IMR-90 (cell line): ENCODE measurements around the gene TACR2. TPM values are rescaled to one million over a fixed set of nuclear protein-coding genes. Genes with fewer than 3 reads are reported as not detected.

ENCODE experiments used
- ATAC-seq: fragments of 200-7000 bp; cut with Tn5 transposase; 2 replicates; pipeline ENCODE4 v1.9.1; 2020; ENCODE audit warnings: low read depth, mild to moderate bottlenecking, moderate library complexity
- BruUV-seq: library from RNA; stranded (reverse); fragments of 400-500 nt; replicated peaks from 2 replicates; lab custom pipeline; 2021; lab: Mats Ljungman, UMichigan
- CTCF ChIA-PET: fragments of 300-600 bp; formaldehyde crosslinking; extraction: SDS; loops from one replicate; lab custom pipeline; 2021; ENCODE audit warnings: antibody characterized with exemption; lab: Yijun Ruan, JAX
- POLR2A ChIA-PET: fragments of 300-600 bp; sonication (Branson Sonifier 250); formaldehyde crosslinking; loops from one replicate; lab custom pipeline; 2022; ENCODE audit warnings: antibody characterized with exemption; ENCODE audit not compliant: unreplicated experiment; lab: Charles Lee
- DNase-seq: peaks from one replicate; pipeline ENCODE4 v3.0.0; 2013
- H2AFZ ChIP-seq: replicated peaks from 2 replicates; pipeline ENCODE3; 2013; ENCODE audit warnings: low read length, mild to moderate bottlenecking; ENCODE audit not compliant: poor library complexity
- H2AK5ac ChIP-seq: 2 replicates; pipeline ENCODE4 v1.6.1; 2013; ENCODE audit warnings: low read depth, low read length, inconsistent platforms
- H2AK9ac ChIP-seq: replicated peaks from 2 replicates; pipeline ENCODE3; 2013; ENCODE audit warnings: mild to moderate bottlenecking, low read depth, low read length, moderate library complexity; ENCODE audit not compliant: poor library complexity
- H2BK120ac ChIP-seq: 2 replicates; pipeline ENCODE4 v1.6.1; 2013; ENCODE audit warnings: low read depth, low read length, inconsistent platforms
- H2BK15ac ChIP-seq: 3 replicates; pipeline ENCODE4 v1.6.1; 2013; ENCODE audit warnings: low read depth, low read length, inconsistent platforms
- H2BK20ac ChIP-seq: 2 replicates; pipeline ENCODE4 v1.6.1; 2013; ENCODE audit warnings: low read depth, mild to moderate bottlenecking, inconsistent platforms, low read length, moderate library complexity
- H2BK5ac ChIP-seq: 2 replicates; pipeline ENCODE4 v1.6.1; 2013; ENCODE audit warnings: mild to moderate bottlenecking, low read depth, low read length, inconsistent platforms; ENCODE audit not compliant: poor library complexity, severe bottlenecking
- H3K14ac ChIP-seq: replicated peaks from 2 replicates; pipeline ENCODE4 v1.6.1; 2013; ENCODE audit warnings: low read depth, low read length, inconsistent platforms
- H3K18ac ChIP-seq: 2 replicates; pipeline ENCODE4 v1.6.1; 2013; ENCODE audit warnings: low read depth, low read length, control low read depth
- H3K23ac ChIP-seq: 2 replicates; pipeline ENCODE4 v1.6.1; 2013; ENCODE audit warnings: low read depth, low read length, inconsistent platforms
- H3K27ac ChIP-seq: 2 replicates; pipeline ENCODE4 v1.5.1; 2013; ENCODE audit warnings: mild to moderate bottlenecking, control low read depth, low read length; ENCODE audit not compliant: insufficient read depth
- H3K27me3 ChIP-seq: 2 replicates; pipeline ENCODE4 v1.6.1; 2013; ENCODE audit warnings: low read length; ENCODE audit not compliant: control insufficient read depth, insufficient read depth
- H3K36me3 ChIP-seq: 2 replicates; pipeline ENCODE4 v1.6.1; 2013; ENCODE audit warnings: low read length, mixed read lengths; ENCODE audit not compliant: control insufficient read depth, insufficient read depth
- H3K4ac ChIP-seq: 2 replicates; pipeline ENCODE4 v1.6.1; 2013; ENCODE audit warnings: low read depth, low read length, inconsistent platforms
- H3K4me1 ChIP-seq: 2 replicates; pipeline ENCODE4 v1.6.1; 2013; ENCODE audit warnings: low read length, mixed read lengths; ENCODE audit not compliant: control insufficient read depth, insufficient read depth
- H3K4me2 ChIP-seq: 2 replicates; pipeline ENCODE4 v1.6.1; 2013; ENCODE audit warnings: low read depth, mild to moderate bottlenecking, control low read depth, low read length, moderate library complexity
- H3K4me3 ChIP-seq: 2 replicates; pipeline ENCODE4 v1.5.1; 2013; ENCODE audit warnings: low read depth, mild to moderate bottlenecking, control low read depth, low read length, moderate library complexity; ENCODE audit not compliant: insufficient read depth
- H3K56ac ChIP-seq: 2 replicates; pipeline ENCODE4 v1.6.1; 2013; ENCODE audit warnings: low read length, inconsistent platforms; ENCODE audit not compliant: insufficient read depth; ENCODE audit errors: extremely low read depth
- H3K79me1 ChIP-seq, 2 experiments: 2 replicates each; pipeline ENCODE4 v1.6.1; 2013; ENCODE audit warnings: low read length in 2 of 2, inconsistent platforms in 1 of 2, low read depth in 1 of 2
- H3K9ac ChIP-seq: 2 replicates; pipeline ENCODE4 v1.6.1; 2013; ENCODE audit warnings: low read depth, low read length, control low read depth
- H3K9me1 ChIP-seq: 2 replicates; pipeline ENCODE4 v1.6.1; 2013; ENCODE audit warnings: low read length, inconsistent platforms; ENCODE audit not compliant: insufficient read depth
- H3K9me3 ChIP-seq: 2 replicates; pipeline ENCODE4 v1.6.1; 2013; ENCODE audit warnings: low read length; ENCODE audit not compliant: control insufficient read depth, insufficient read depth
- H4K20me1 ChIP-seq: 2 replicates; pipeline ENCODE4 v1.6.1; 2013; ENCODE audit warnings: low read length, inconsistent platforms; ENCODE audit not compliant: insufficient read depth
- H4K5ac ChIP-seq: 2 replicates; pipeline ENCODE4 v1.6.1; 2013; ENCODE audit warnings: mild to moderate bottlenecking, low read depth, low read length, control low read depth
- H4K8ac ChIP-seq, 2 experiments: 2 replicates each; pipeline ENCODE4 v1.6.1; 2013; ENCODE audit warnings: low read depth in 2 of 2, low read length in 2 of 2, control low read depth in 1 of 2, inconsistent platforms in 1 of 2
- H4K91ac ChIP-seq: 2 replicates; pipeline ENCODE4 v1.6.1; 2013; ENCODE audit warnings: low read depth, low read length, inconsistent platforms; ENCODE audit not compliant: insufficient read depth
- CEBPB ChIP-seq: IDR thresholded peaks from 2 replicates; pipeline ENCODE4 v1.6.1; 2012; ENCODE audit warnings: low read depth, low read length, improper control_type of control experiment
- MAZ ChIP-seq: IDR thresholded peaks from 2 replicates; pipeline ENCODE4 v1.6.1; 2012; ENCODE audit warnings: low read depth, mild to moderate bottlenecking, low read length, improper control_type of control experiment, moderate library complexity, borderline replicate concordance
- WGBS, 2 experiments: methylation state at CpG; one replicate each; pipeline versions ENCODE4 v1.1.5 to v1.1.7; 2013; ENCODE audit warnings: missing lambda C conversion rate in 2 of 2; ENCODE audit not compliant: insufficient read length in 1 of 2; ENCODE audit errors: extremely low coverage in 2 of 2; 5-methylcytosine and 5-hydroxymethylcytosine counted together
- dilution Hi-C: fragments of 300-500 bp; cut with HindIII; formaldehyde crosslinking; loops from one replicate; pipeline ENCODE4 v1.14.3; 2018; ENCODE audit warnings: low sequenced_read_pairs; ENCODE audit not compliant: unreplicated experiment
- in situ Hi-C: fragments of 300-500 bp; cut with MboI; formaldehyde crosslinking; loops from 3 replicates; pipeline ENCODE4 v1.14.3; 2019; ENCODE audit warnings: low sequenced_read_pairs, inconsistent platforms, mixed read lengths
- intact Hi-C: fragments of 100-400 bp; cut with micrococcal nuclease; formaldehyde crosslinking; loops from 2 replicates; pipeline ENCODE4 v1.10.0; 2022
- polyA plus RNA-seq, 3 experiments: library from polyadenylated mRNA; depleted of rRNA; stranded (reverse); fragments of >200 nt; gene quantifications; 2 replicates each; pipeline ENCODE4 v1.2.3, GENCODE V29; 2012; ENCODE audit warnings: low replicate concordance in 1 of 3
- total RNA-seq: library from RNA; depleted of rRNA; stranded (reverse); fragments of >200 nt; gene quantifications from 2 replicates; pipeline ENCODE4 v1.2.3, GENCODE V29; 2012

TACR2 gene
- total and polyA plus RNA-seq, 2 of the 4 experiments (the other 2 are of a cell fraction), result not detected

DNA sequence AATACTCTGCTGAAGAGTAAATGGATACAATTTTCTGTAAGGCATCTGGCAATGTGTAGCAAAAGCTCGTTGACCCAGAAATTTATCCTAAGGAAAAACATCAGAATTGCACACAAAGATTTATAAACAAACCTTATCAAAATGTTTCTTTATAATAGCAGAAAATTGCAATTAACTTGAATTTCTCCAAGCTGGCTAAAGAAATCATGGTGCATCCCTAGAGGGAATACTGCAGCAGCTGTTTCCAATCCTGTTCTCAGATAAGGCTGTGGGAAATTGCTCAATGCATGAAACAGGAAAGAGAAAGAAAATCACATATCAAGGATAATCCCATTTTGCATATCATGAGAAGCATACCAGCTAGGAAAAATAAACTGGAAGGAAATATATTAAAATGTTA lies 18.7 kb downstream of the TACR2 start:
- H3K27ac ChIP-seq, result no peak overlapping the region
- dilution Hi-C loops (no loop called here), intact Hi-C loops (no loop called here), in situ Hi-C loops (no loop called here)
- H2BK5ac ChIP-seq, result no peak overlapping the region
- H3K4me2 ChIP-seq, result no peak overlapping the region; the same call in 1 of the 2 replicates
- no peak overlapping the region for H2BK20ac ChIP-seq
- H3K4ac ChIP-seq, result no peak overlapping the region
- TF ChIP-seq CEBPB, result peak; percentile 72
- no peak for TF ChIP-seq MAZ
- H3K56ac ChIP-seq, result no peak overlapping the region
- H3K27me3 ChIP-seq, result no peaks in the 10 kb centered on the region
- peaks cover 27% of the 10 kb centered on the region for H3K36me3 ChIP-seq
- WGBS, 2 experiments, result no CpG with 5 or more reads among the region's 1 CpG
- ATAC-seq (peak; percentile 76), DNase-seq (peak; percentile 66)
- no peak overlapping the region for H2AK5ac ChIP-seq
- no peak overlapping the region for H2BK120ac ChIP-seq
- no peak overlapping the region for H3K23ac ChIP-seq
- no peak overlapping the region for H2AK9ac ChIP-seq
- no TSS peak for BruUV-seq
- peaks cover 0 to 17% of the 10 kb centered on the region in 2 experiments; a peak in 1 of 4 replicates for H3K79me1 ChIP-seq
- no peak overlapping the region for H2AFZ ChIP-seq
- no peak overlapping the region for H3K18ac ChIP-seq
- ChIA-PET CTCF (interaction anchor here (0.9 to 2.2 kb wide), 3 partner anchors 10 to 159 kb away, joined by 3 to 9 read pairs (median 3); no protein-coding TSS in a partner anchor), POLR2A (no interaction called here)
- no peak overlapping the region for H3K9ac ChIP-seq
- no peak overlapping the region for H3K14ac ChIP-seq
- H4K8ac ChIP-seq, result no peak overlapping the region
- peaks cover 5% of the 10 kb centered on the region; the same call in 1 of the 2 replicates for H4K20me1 ChIP-seq
- H3K9me3 ChIP-seq, result no peaks in the 10 kb centered on the region
- peaks cover 9% of the 10 kb centered on the region for H3K9me1 ChIP-seq
- peaks cover 10% of the 10 kb centered on the region; the same call in 1 of the 2 replicates for H3K4me1 ChIP-seq
- H4K91ac ChIP-seq, result no peak overlapping the region
- H2BK15ac ChIP-seq, result no peak overlapping the region
- H3K4me3 ChIP-seq, result no peak overlapping the region
- no peak overlapping the region for H4K5ac ChIP-seq
